8988T (cell line): Measurements from ENCODE around the gene GATAD2A.
A peak's percentile ranks its signal among the peaks of the same experiment; 100 is the strongest.
"Not testable (repeated sequence)": the region's sequence is repeated elsewhere in the genome, so short reads cannot be mapped to it uniquely, and the experiment has no call there.

Source experiments
- DNase-seq: peaks from one replicate; pipeline ENCODE4 v3.0.0; 2011

The GATAD2A gene

GRCh38 chr19:19404879-19405860 is at the start of gene GATAD2A:
Gene GATAD2A (plus strand): TSS chr19:19405675. CDS start chr19:19465346, 59,671 bp downstream.
- peak; percentile 71 for DNase-seq

- peak; percentile 8 for DNase-seq
Observed at GRCh38 chr19:19356500-19356899, 49.0 kb upstream of the GATAD2A start.

GRCh38 chr19:19356901-19357566 is 48.4 kb upstream of the GATAD2A start:
- DNase-seq = peak; percentile 7

DNA sequence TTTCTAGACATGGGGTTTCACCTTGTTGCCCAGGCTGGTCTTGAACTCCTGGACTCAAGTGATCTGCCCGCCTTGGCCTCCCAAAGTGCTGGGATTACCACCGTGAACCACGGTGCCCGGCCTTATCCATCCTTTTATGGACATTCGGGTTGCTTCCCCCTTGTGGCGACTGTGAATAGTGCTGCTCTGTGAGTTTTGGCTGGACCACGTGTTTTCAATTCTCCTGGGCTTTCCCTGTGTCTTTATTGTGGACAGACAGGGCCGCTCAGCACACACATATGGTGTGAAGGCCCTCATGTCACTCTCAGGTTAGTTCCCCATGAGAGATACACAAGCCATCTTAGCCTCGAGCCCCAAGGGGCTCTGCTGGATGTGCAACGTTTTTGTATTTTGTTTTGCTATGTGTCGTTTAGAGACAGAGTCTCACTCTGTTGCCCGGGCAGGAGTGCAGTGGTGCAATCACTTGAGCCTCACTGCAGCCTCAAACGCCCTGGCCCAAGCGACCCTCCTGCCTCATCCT is 44.3 kb upstream of the GATAD2A start:
- peak; percentile 72 for DNase-seq

- DNase-seq = no peak
Observed at GRCh38 chr19:19362075-19362474, 43.4 kb upstream of the GATAD2A start.

- DNase-seq = peak; percentile 54
Observed at GRCh38 chr19:19366434-19367396, 38.8 kb upstream of the GATAD2A start.

GRCh38 chr19:19368087-19368486 is 37.4 kb upstream of the GATAD2A start:
- DNase-seq = no peak

DNA sequence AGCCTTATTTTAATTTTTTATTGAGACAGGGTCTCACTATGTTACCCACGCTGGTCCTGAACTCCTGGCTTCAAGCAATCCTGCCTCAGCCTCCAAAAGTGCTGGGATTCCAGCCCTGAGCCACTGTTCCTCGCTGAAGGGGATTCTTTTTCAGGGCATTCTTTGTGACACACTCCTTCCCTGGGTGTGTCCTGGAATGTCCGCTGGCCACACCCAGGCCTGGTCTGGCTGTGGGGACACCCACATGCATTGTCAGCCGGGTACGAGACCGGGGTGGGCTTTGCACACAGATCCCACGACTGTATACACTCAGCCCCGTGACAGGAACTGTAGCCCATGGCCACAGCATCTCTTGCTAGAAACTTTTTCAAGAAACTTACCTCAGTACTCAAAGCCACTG is 34.4 kb upstream of the GATAD2A start:
- DNase-seq = no peak

GRCh38 chr19:19372656-19373416 is 32.6 kb upstream of the GATAD2A start:
- no peak for DNase-seq

- no peak for DNase-seq
Observed at GRCh38 chr19:19379527-19379926, 25.9 kb upstream of the GATAD2A start.

DNA sequence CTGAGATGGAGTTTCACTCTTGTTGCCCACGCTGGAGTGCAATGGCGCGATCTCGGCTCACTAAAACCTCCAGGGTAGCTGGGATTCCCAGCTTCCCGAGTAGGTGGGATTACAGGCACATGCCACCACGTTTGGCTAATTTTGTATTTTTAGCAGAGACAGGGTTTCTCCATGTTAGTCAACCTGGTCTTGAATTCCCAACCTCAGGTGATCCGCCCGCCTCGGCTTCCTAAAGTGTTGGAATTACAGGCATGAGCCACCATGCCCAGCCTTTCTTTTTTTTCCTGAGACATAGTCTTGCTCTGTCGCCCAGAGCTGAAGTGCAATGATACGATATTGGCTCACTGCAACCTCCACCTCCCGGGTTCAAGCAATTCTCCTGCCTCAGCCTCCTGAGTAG is 25.2 kb upstream of the GATAD2A start:
- not testable (repeated sequence) for DNase-seq

GRCh38 chr19:19381007-19381926 is 24.2 kb upstream of the GATAD2A start:
- DNase-seq = no peak

DNA sequence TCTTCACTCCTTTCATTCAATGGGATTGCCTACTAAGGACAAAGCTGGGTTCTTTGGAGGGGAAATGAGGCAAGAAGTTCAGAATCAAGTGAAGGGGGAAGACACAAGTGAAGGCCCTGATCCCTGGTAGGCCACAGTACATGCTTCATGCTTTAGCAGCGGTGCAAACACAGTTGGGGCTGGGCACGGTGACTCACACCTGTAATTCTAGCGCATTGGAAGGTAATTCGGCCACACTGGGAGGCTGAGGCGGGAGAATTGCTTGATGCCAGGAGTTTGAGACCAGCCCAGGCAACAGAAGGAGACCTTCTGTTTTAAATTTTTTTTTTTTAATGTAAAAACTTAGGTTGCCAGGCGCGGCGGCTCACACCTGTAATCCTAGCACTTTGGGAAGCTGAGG is 23.4 kb upstream of the GATAD2A start:
- DNase-seq = no peak

DNA sequence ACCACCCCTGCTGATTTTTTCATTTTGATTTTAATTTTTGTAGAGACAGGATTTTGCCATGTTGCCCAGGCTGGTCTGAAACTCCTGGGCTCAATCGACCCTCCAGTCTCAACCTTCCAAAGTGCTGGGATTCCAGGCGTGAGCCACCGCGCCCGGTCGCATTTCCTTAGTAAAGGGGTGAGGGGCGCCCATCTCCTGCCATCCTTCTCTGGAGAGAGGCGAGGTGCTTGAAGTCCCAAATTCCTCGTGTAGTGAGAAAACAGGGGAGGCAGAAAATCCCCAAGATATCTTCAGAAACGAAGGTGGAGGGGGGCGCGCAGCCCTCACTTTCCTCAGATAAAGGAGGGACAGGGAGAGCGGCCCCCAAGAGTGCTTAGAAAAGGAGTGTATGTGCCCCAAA is 21.0 kb upstream of the GATAD2A start:
- no peak for DNase-seq

- DNase-seq = peak; percentile 83
Observed at GRCh38 chr19:19385131-19385895, 20.2 kb upstream of the GATAD2A start.

DNA sequence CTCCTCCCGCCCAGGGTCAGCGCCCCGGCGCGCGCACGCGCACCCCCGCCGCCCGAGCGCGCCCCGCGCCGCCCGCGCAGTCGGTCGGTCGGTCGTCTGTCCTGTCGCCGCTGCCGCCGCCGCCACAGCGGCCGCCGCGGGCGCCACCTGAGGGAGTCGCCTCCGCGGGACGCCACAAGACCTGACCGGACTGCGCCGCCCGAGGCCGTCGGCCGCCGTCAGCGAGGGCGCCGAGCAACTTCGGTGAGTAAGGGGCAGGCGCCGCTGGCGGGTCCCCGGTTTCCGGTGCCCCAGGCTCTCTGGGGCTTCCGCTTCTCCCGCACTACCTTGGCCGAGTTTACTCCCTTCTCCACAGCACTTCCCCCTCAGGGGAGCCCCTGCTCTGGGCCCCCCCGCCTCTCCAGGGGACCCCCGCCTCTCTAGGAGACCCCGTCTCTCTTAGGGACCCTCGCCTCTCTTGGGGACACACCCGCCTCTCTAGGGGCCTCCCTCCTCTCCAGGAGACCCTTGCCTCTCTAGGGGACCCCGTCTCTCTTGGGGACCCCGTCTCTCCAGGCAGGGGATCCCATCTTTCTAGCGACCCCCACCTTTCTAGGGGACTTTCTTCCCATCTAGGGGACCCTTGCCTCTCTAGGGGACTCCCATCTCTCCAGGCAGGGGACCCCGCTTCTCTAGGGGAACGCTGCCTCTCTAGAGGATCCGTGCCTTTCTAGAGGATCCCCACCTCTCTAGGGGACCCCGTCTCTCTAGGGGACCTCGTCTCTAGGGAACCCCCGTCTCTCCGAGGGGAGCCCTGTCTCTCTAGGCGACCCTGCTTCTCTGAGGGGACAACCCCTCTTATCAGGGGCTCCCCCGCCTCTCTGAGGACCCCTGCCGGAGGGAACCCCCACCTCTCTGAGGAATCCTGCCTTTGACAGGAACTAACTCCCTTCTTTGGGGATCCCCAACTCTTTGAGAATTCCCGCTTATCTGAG is 19.3 kb upstream of the GATAD2A start:
- DNase-seq = no peak

DNA sequence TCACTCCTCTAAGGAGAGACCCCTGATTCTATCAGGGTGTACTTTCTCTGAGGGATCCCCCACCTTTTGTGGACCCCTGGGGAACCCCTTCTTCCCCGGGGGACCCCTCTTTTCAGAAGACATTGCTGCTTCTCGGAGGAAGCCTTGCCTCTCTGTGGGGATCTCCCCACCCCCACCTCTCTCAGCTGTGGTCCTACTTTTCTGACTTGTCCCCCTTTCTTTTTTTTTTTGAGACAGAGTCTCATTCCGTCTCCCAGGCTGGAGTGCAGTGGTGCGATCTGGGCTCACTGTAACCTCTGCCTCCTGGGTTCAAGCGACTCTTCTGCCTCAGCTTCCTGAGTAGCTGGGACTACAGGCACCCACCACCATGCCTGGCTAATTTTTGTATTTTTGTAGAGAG is 18.4 kb upstream of the GATAD2A start:
- DNase-seq = no peak
